AG09309 (cell line): ENCODE data around the gene FERMT2.

Experiments
- DNase-seq: peaks from one replicate; pipeline ENCODE4 v3.0.0-alpha.2; 2010; ENCODE audit warnings: low read depth
- H3K4me3 ChIP-seq: 2 replicates; pipeline ENCODE4 v1.5.1; 2011; ENCODE audit warnings: mild to moderate bottlenecking, low read depth, low read length, moderate library complexity; ENCODE audit not compliant: control insufficient read depth
- TF ChIP-seq, protein P1 (sequence below): IDR thresholded peaks from 2 replicates; pipeline ENCODE4 v1.5.1; 2011; ENCODE audit warnings: mild to moderate bottlenecking, low read depth, low read length, inconsistent platforms; ENCODE audit not compliant: insufficient read depth, control insufficient read depth; ENCODE audit errors: missing control alignments

FERMT2 gene

DNA sequence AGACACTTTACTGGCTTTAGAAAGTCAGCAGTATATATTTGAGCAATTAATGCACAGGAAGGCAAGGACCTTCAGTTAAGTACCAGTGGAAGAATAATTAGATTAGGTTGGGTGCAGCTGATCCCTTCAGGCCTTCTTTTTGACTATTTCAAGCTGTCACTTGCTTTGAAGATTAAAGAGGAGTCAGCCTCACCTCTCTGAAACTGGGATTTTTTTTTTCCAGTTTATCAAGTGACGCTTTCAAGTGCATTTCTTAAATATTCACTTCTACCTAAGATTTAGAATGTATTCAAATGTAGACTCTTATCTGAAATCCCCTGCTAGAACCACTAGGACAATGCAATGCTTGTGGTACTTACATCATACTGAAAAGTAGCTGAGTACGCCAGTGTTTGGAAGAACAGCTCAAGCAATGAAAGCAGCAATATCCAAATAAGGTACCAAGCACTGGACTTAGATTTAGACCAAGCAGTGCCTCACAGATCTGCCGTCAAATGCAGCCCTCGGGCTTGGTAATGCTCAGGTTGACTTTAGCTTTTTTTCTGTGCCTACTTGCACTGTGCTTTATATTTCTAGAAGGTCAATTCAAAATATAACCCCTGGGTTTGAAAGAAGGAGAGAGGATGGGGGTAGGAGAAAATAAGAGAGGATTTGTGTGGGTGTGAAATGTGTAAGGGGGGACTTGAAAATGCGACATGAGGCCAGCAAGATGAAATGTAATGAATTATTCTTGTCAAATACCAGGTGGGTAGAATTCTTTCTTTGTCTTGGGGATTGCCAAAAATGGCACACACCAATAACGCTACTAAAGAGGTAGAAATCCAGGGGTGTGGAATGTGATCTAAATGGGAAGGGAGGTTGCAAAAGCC, 3.7 kb upstream of the FERMT2 start:
- H3K4me3 ChIP-seq = no peak overlapping the region
- TF ChIP-seq, protein P1, sequence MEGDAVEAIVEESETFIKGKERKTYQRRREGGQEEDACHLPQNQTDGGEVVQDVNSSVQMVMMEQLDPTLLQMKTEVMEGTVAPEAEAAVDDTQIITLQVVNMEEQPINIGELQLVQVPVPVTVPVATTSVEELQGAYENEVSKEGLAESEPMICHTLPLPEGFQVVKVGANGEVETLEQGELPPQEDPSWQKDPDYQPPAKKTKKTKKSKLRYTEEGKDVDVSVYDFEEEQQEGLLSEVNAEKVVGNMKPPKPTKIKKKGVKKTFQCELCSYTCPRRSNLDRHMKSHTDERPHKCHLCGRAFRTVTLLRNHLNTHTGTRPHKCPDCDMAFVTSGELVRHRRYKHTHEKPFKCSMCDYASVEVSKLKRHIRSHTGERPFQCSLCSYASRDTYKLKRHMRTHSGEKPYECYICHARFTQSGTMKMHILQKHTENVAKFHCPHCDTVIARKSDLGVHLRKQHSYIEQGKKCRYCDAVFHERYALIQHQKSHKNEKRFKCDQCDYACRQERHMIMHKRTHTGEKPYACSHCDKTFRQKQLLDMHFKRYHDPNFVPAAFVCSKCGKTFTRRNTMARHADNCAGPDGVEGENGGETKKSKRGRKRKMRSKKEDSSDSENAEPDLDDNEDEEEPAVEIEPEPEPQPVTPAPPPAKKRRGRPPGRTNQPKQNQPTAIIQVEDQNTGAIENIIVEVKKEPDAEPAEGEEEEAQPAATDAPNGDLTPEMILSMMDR = no peak
- peak; percentile 28 for DNase-seq

DNA sequence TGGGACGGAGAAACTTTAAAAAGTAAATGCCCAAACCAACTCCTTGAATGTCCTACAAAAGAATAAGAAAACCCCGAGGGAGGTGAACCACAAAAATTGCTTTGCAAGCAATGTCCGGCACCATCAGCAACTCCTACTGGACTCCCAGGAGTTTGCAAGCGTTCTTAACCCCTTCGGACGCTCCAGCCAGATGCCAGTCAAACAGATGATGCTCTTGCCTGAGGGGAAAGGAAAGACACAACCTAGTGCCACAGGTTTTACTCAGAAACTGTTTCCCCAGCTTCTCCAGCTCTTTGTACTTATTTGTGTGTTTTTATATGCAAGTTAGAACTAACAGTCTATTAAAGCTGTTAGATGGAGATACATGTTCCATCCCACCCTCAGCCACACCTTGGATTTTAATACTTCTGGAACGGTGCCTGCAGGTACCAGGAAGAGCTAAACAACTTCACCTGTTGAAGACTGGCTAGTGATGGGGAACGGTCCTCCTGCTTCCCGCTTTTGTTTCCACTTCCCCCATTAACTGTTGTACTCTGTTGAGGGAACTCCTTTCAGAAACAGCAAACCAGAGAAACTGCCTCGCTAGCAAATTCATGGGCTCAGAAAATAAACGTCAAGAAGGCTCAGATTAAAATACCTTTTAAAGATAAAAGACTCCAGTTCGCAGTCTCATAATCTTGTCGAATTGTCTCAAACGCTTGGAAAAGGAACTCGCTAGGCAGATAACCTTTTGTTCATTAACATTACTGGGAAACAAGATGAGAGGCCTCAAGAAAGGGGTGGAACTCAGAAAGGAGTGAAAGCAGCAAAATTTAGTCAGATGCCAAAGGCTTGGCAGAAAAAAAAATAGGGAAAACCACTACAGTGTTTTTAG, 1.1 kb upstream of the FERMT2 start:
- TF ChIP-seq, protein P1 = peak; percentile 53
- DNase-seq = peak; percentile 53
- H3K4me3 ChIP-seq = peak overlapping the region; percentile 81

DNA sequence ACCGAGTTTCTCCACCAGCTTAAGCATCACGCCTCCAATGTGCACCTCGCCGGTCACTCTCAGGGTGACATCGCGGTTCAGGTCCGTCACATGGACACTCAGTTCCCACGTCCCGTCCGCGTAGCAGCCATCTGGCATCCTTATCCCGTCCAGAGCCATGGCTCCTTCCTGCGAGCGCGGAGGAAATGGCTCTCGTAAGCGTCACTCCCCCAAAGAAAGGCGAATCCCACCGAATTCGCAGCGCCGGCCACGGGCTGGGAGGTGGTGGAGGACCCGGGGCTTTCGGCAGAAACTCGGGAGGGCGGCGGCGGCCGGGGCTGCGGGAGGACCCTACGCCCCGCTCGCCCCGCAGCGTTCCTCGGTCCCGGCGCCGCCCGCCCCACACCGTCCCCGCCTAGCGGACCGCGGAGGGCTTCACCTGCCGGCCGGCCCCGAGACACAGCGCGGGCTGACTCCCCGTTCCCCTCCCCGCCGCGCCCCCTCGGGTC, 396 bp downstream of the FERMT2 start:
- TF ChIP-seq, protein P1 = no peak
- no peak for DNase-seq

DNA sequence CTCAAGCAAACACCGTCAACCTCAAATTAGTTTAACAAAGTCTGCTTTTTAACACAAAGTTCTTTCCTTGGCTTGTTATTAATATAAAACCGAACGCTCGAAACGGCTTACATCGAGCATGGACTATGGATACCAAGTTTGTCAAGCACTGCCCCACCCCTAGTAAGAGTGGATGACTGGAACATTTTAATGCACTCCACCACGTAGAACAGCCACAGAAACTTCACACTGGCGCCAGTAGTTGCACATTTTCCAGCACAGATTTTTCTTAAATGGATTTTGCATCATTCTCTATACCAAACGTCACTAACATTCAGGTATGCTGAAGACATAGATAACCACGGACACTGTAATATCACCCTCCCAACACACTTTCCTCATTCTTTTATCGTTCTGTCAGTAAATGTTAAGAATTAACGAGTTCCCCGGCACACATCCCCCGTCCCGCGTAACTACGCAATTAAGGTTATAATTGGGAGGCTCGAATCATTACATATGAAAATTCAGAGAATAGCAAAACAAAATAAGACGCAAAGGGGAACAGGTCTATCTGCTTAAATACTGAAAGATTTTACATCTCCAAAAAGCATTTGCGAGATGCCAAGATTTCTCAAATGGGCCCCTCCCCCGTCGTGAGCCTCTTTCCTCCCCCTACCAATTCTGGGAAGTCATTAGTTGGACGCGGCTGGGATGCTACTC, 990 bp downstream of the FERMT2 start:
- H3K4me3 ChIP-seq = peak overlapping the region; percentile 86
- DNase-seq = peak; percentile 18
- TF ChIP-seq, protein P1 = no peak

More for the DNA sequence above, 396 bp downstream of the FERMT2 start:
- H3K4me3 ChIP-seq = peak overlapping the region; percentile 86

DNA sequence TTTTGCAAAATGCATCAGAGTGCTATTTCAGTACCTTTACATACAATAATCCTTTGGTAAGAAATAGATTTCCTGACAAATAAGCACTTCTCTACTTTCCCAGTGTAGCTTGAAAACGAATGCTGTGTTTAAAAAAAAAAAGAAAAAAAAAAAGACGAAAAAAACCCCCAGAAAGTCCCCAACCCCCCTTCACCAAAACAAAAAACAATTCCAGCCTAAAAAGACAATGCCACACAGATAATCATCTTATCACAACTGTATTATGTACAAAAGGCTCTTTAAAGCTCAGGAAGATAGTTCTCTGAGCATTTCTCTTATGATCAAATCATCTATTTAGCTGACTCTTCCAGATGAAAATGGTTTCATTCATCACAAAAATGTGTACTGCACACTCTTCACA, 1.6 kb downstream of the FERMT2 start:
- peak overlapping the region; percentile 86 for H3K4me3 ChIP-seq
- DNase-seq = no peak
- TF ChIP-seq, protein P1 = no peak

DNA sequence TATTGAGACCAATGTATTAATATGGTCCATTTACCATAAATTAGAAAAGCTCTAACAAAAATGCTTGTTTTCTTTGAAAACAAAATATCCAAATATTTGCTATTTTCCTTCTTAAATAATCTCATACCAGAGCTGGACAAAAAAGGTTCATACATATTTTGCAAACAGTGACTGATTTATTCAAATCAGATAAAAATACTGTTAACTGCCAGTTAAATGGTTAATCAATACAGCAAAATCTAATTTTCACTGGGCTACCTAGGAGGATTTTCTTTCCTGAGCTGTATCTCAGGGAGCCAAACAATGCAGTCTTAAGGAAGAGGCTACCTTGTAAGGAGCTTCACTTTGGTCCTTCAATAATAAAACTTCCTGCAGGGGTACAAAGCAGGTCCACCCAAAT, 2.0 kb downstream of the FERMT2 start:
- DNase-seq = no peak
- peak overlapping the region; percentile 86 for H3K4me3 ChIP-seq
- TF ChIP-seq, protein P1 = no peak
